ENCODE measurements around the gene MTHFR. TPM values are rescaled to one million over a fixed set of nuclear protein-coding genes. Genes with fewer than 3 reads are reported as not detected.

Gene MTHFR
- total and polyA plus RNA-seq, 2 of the 4 experiments (the other 2 are of a cell fraction), result 7.3 to 7.4 TPM

DNA sequence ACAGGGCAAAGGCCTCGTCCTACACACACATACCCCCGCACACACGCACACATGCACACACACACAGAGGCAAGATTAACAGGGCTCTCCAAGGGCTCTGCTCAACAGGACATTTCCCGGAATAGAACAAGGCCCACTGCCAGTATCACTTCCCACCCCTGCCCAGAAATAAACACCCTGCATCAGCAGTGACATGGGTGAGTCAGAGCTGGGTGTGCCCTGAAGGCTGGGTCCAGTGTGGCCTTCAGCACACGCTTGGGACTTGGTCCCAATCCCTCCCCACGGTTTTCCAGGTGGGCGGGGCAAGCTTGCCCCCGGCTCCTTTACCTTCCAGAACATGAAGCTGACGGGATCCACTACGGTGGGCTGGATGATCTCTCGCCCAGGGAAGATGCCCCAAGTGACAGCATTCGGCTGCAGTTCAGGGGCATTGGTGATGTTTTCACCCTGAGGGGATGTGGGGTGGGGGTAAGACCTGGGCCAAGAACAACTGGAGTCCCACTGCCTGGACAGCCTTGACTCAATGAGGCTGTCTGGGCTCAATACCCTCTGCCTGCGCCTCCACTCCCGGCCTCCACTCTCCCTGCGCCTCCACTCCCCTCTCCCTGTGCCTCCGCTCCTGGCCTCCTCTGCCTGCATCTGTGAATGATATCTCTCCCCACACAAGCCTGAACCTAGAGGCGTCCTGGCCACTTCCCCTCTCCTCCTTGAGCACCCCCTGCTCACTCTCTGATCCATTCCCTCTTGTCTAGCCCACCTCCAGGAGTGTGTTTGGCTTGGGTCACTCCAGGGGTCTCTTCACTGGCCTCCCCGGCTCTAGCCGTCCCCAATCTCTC is 14.7 kb downstream of the MTHFR start:
- dilution Hi-C loops (cut with HindIII; ENCODE audit: low sequenced_read_pairs, unreplicated experiment), result no loop called here
- peak overlapping the region; percentile 91 for H2BK15ac ChIP-seq (ENCODE audit: low read depth, low read length)

More for the DNA sequence above, 14.7 kb downstream of the MTHFR start:
- Histone ChIP-seq H3K4me1 (ENCODE audit: control insufficient read depth, insufficient read depth, low read length) (peaks cover 36% of the 10 kb centered on the region), H2AK9ac (replicated peaks; ENCODE audit: low read depth, low read length, poor library complexity) (peak overlapping the region; percentile 99), H3K14ac (replicated peaks; ENCODE audit: low read depth, low read length) (peak overlapping the region; percentile 82), H3K18ac (ENCODE audit: low read depth, low read length) (peak overlapping the region; percentile 77), H3K9me1 (ENCODE audit: insufficient read depth, low read length) (peaks cover 37% of the 10 kb centered on the region), H3K27ac (ENCODE audit: insufficient read depth, low read length) (peak overlapping the region; percentile 90), H4K20me1 (ENCODE audit: insufficient read depth, low read length) (no peaks in the 10 kb centered on the region), H2AFZ (replicated peaks; ENCODE audit: low read length, poor library complexity) (peak overlapping the region; percentile 60), H3K27me3 (ENCODE audit: control insufficient read depth, insufficient read depth, low read length) (no peaks in the 10 kb centered on the region), H3K56ac (ENCODE audit: extremely low read depth, insufficient read depth, low read length) (peak overlapping the region; percentile 40; the same call in 1 of the 2 replicates), H4K91ac (ENCODE audit: insufficient read depth, low read depth, low read length) (peak overlapping the region; percentile 90), H2BK120ac (ENCODE audit: low read depth, low read length) (peak overlapping the region; percentile 95), H3K36me3 (ENCODE audit: control insufficient read depth, insufficient read depth, low read length) (peaks cover 44% of the 10 kb centered on the region), H2BK5ac (ENCODE audit: low read depth, low read length, poor library complexity, severe bottlenecking) (peak overlapping the region; percentile 86), H3K4ac (ENCODE audit: low read depth, low read length) (peak overlapping the region; percentile 96), H4K8ac (ENCODE audit: low read depth in 2 of 2, low read length in 2 of 2) (peak overlapping the region; percentile 64 to 92), H2BK20ac (ENCODE audit: low read depth, low read length) (peak overlapping the region; percentile 91), H3K79me1 (ENCODE audit: low read depth in 1 of 2, low read length in 2 of 2) (peaks cover 0 to 17% of the 10 kb centered on the region in 2 experiments; a peak in 2 of 4 replicates), H2AK5ac (ENCODE audit: low read depth, low read length) (peak overlapping the region; percentile 94), H3K9ac (ENCODE audit: low read depth, low read length) (no peak overlapping the region), H3K4me2 (ENCODE audit: low read depth, low read length) (peak overlapping the region; percentile 60), H4K5ac (ENCODE audit: low read depth, low read length) (peak overlapping the region; percentile 69), H3K9me3 (ENCODE audit: control insufficient read depth, insufficient read depth, low read length) (no peaks in the 10 kb centered on the region), H3K4me3 (ENCODE audit: insufficient read depth, low read depth, low read length) (no peak overlapping the region), H3K23ac (ENCODE audit: low read depth, low read length) (peak overlapping the region; percentile 82)
- TF ChIP-seq RCOR1 (IDR thresholded peaks at IDR 0.05; ENCODE audit: insufficient replicate concordance, low read length) (no peak), CEBPB (IDR thresholded peaks at IDR 0.05; ENCODE audit: low read depth, low read length) (no peak), MXI1 (IDR thresholded peaks at IDR 0.05; ENCODE audit: borderline replicate concordance, low read depth, low read length) (no peak), NFE2L2 (IDR thresholded peaks at IDR 0.05; ENCODE audit: low read depth, low read length) (no peak), POLR2A (IDR thresholded peaks at IDR 0.05; ENCODE audit: low read depth, low read length) (0 out of 2 replicates have a peak, but pooled peaks have one; percentile 11), FOS (IDR thresholded peaks at IDR 0.05; ENCODE audit: low read depth, low read length) (peak; percentile 95), BHLHE40 (IDR thresholded peaks at IDR 0.05; ENCODE audit: low read depth, low read length) (peak; percentile 68), MAZ (IDR thresholded peaks at IDR 0.05; ENCODE audit: borderline replicate concordance, low read depth, low read length) (peak; percentile 32; the same call in 1 of the 2 replicates), RFX5 (IDR thresholded peaks at IDR 0.05; ENCODE audit: low read depth, low read length) (no peak), RAD21 (IDR thresholded peaks at IDR 0.05; ENCODE audit: low read length) (no peak), SMC3 (IDR thresholded peaks at IDR 0.05; ENCODE audit: low read depth, low read length) (no peak), MAFK (IDR thresholded peaks at IDR 0.05; ENCODE audit: low read depth, low read length) (peak; percentile 53; the same call in 1 of the 2 replicates), CHD1 (IDR thresholded peaks at IDR 0.05; ENCODE audit: low read depth, low read length) (no peak)
- TF ChIP-seq, protein P1, sequence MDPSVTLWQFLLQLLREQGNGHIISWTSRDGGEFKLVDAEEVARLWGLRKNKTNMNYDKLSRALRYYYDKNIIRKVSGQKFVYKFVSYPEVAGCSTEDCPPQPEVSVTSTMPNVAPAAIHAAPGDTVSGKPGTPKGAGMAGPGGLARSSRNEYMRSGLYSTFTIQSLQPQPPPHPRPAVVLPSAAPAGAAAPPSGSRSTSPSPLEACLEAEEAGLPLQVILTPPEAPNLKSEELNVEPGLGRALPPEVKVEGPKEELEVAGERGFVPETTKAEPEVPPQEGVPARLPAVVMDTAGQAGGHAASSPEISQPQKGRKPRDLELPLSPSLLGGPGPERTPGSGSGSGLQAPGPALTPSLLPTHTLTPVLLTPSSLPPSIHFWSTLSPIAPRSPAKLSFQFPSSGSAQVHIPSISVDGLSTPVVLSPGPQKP (IDR thresholded peaks at IDR 0.05; ENCODE audit: borderline replicate concordance, low read depth, low read length), result no peak
- intact Hi-C loops (cut with micrococcal nuclease) (no loop called here), in situ Hi-C loops (cut with MboI; ENCODE audit: low sequenced_read_pairs) (no loop called here)
- peak; percentile 85 for ATAC-seq (ENCODE audit: low read depth)
- POLR2A ChIA-PET (ENCODE audit: unreplicated experiment), result no interaction called here
- BruUV-seq (replicated peaks), result no TSS peak
- CTCF ChIA-PET, result interaction anchor here (0.6 kb wide), 1 partner anchor 17 kb away, joined by 5 read pairs; no protein-coding TSS in a partner anchor
- peak; percentile 95 for DNase-seq
- 82% methylated on average over 7 of the region's 19 CpGs; no CpG with 5 or more reads in 1 of the 2 experiments for WGBS, 2 experiments (ENCODE audit: extremely low coverage in 2 of 2, insufficient read length in 1 of 2)
